Measurements from ENCODE around the gene FOXG1.

Gene FOXG1

DNA sequence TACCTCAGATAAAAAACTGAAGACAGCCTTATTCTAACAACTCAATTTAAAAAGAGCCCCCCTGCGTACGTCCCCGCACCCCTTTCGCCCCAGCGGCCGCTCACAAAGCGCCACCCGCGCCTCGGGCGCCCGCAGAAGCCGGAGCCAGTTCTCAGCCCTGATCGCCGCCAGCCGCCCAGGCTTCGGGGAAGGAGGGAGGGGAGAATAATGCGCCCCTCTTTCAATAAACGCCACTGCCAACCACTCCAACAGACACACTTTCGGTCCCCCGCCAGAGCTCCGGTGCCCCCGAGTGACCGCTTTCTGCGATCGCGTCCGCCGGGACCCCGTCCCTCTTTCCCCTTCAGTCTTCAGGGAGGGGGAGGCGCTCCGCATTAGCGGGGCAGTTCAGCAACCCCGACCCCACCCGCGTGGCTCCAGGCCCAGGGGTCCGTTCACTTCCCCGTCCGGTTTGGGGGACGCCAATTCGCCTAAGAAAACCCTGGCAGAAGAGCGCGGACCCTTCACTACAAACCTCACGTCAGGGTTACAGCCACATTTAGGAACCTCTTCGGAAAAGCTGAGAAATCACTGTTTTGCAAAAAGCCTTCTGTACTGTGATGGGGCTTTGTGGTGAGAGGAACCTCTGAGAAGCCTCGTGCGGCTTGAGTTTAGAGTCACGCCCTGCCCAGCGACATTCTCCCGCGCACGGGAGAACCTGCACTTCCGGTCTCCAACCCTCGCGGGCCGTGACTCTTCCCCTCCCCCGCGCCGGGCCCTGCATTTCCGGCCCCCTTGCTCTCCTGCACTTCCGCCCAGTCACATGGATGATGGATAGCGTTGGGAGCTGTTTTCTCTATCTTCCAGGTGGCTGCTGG lies 18.7 kb downstream of the FOXG1 start:
- Histone ChIP-seq H3K27ac (ENCODE audit: insufficient read depth in 1 of 2, low read depth in 1 of 2, low read length in 2 of 2, poor library complexity in 1 of 2, severe bottlenecking in 2 of 2) (no peak overlapping the region), H3K36me3 (ENCODE audit: control insufficient read depth in 4 of 4, insufficient read depth in 4 of 4, low read length in 3 of 4) (no peaks in the 10 kb centered on the region), H3K4me3 (ENCODE audit: control insufficient read depth in 1 of 7, extremely low read depth in 1 of 7, insufficient read depth in 4 of 7, low read depth in 2 of 7, low read length in 6 of 7) (peak overlapping the region in 1 of 7 experiments; percentile 25), H3K27me3 (replicated peaks in 2 of 5; ENCODE audit: control insufficient read depth in 4 of 5, insufficient read depth in 5 of 5, low read length in 4 of 5) (peaks cover 8 to 66% (median 32%) of the 10 kb centered on the region in 5 experiments), H3K4me1 (ENCODE audit: control extremely low read depth in 1 of 4, control insufficient read depth in 4 of 4, insufficient read depth in 4 of 4, low read length in 3 of 4) (peaks cover 0 to 9% (median 0%) of the 10 kb centered on the region in 4 experiments), H3K9me3 (ENCODE audit: control extremely low read depth in 1 of 5, control insufficient read depth in 4 of 5, insufficient read depth in 2 of 5, low read depth in 1 of 5, low read length in 4 of 5) (peaks cover 0 to 19% (median 5%) of the 10 kb centered on the region in 5 experiments)
- POLR2A ChIA-PET: no interaction called here
- 3% methylated on average over 36 of the region's 62 CpGs for WGBS (ENCODE audit: insufficient coverage)
- no peak for DNase-seq
- CTCF ChIA-PET: no interaction called here

DNA sequence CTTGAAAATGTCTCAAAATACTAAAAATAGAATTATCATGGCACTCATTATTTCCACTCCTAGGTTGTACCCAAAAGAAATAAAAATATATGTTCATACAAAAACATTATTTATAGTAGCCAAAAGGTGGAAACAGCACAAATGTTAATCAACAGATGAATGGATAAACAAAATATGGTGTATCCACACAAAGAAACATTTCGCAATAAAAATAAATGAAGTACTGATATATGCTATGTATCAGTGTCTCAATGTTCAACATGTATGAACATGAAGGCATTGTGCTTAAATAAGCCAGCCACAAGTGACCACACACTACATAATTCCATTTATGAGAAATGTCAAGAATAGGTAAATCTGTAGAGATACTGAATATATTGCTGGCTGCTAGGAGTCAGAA lies 40.9 kb downstream of the FOXG1 start:
- Histone ChIP-seq H3K27me3 (replicated peaks in 2 of 5; ENCODE audit: control insufficient read depth in 4 of 5, insufficient read depth in 5 of 5, low read length in 4 of 5) (no peaks in the 10 kb centered on the region), H3K9me3 (ENCODE audit: control extremely low read depth in 1 of 5, control insufficient read depth in 4 of 5, insufficient read depth in 2 of 5, low read depth in 1 of 5, low read length in 4 of 5) (no peaks in the 10 kb centered on the region), H3K4me1 (ENCODE audit: control extremely low read depth in 1 of 4, control insufficient read depth in 4 of 4, insufficient read depth in 4 of 4, low read length in 3 of 4) (no peaks in the 10 kb centered on the region), H3K36me3 (ENCODE audit: control insufficient read depth in 4 of 4, insufficient read depth in 4 of 4, low read length in 3 of 4) (no peaks in the 10 kb centered on the region), H3K4me3 (ENCODE audit: control insufficient read depth in 1 of 7, extremely low read depth in 1 of 7, insufficient read depth in 4 of 7, low read depth in 2 of 7, low read length in 6 of 7) (no peak overlapping the region), H3K27ac (ENCODE audit: insufficient read depth in 1 of 2, low read depth in 1 of 2, low read length in 2 of 2, poor library complexity in 1 of 2, severe bottlenecking in 2 of 2) (no peak overlapping the region)
- WGBS (ENCODE audit: insufficient coverage): no CpG with 5 or more reads among the region's 1 CpG
- ChIA-PET POLR2A (no interaction called here), CTCF (no interaction called here)
- no peak for DNase-seq

DNA sequence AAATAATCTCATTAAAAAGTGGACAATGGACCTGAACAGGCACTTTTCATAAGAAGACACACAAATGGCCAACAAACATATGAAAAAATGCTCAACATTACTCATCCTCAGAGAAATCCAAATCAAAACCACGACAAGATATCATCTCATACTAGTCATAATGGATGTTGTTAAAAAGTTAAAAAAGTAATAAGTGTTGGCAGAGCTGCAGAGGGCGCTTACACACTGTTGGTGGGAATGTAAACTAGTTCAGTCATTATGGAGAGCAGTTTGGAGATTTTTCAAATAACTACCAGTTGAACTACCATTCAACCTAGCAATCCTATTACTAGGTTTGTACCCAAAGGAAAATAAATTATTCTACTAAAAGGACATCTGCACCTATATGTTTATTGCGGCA lies 47.2 kb downstream of the FOXG1 start:
- ChIA-PET POLR2A (no interaction called here), CTCF (no interaction called here)
- H3K4me1 ChIP-seq (ENCODE audit: control extremely low read depth in 1 of 4, control insufficient read depth in 4 of 4, insufficient read depth in 4 of 4, low read length in 3 of 4): no peaks in the 10 kb centered on the region
- no peaks in the 10 kb centered on the region for H3K36me3 ChIP-seq (ENCODE audit: control insufficient read depth in 4 of 4, insufficient read depth in 4 of 4, low read length in 3 of 4)
- DNase-seq: no peak
- no CpG with 5 or more reads among the region's 3 CpGs for WGBS (ENCODE audit: insufficient coverage)
- H3K27me3 ChIP-seq (replicated peaks in 2 of 5; ENCODE audit: control insufficient read depth in 4 of 5, insufficient read depth in 5 of 5, low read length in 4 of 5): no peaks in the 10 kb centered on the region
- H3K27ac ChIP-seq (ENCODE audit: insufficient read depth in 1 of 2, low read depth in 1 of 2, low read length in 2 of 2, poor library complexity in 1 of 2, severe bottlenecking in 2 of 2): no peak overlapping the region
- H3K4me3 ChIP-seq (ENCODE audit: control insufficient read depth in 1 of 7, extremely low read depth in 1 of 7, insufficient read depth in 4 of 7, low read depth in 2 of 7, low read length in 6 of 7): no peak overlapping the region
- H3K9me3 ChIP-seq (ENCODE audit: control extremely low read depth in 1 of 5, control insufficient read depth in 4 of 5, insufficient read depth in 2 of 5, low read depth in 1 of 5, low read length in 4 of 5): no peaks in the 10 kb centered on the region
